Smooth muscle cell (in vitro differentiated cells): ENCODE results near the gene G0S2. TPM values are rescaled to one million over a fixed set of nuclear protein-coding genes. Genes with fewer than 3 reads are reported as not detected.

Experiments used
- DNase-seq: peaks from one replicate; lab custom pipeline; 2025; ENCODE audit not compliant: unreplicated experiment; lab: John Stamatoyannopoulos, UW
- H2AFZ ChIP-seq: fragments of 200-600 bp; sonication (generic); 2 replicates; pipeline ENCODE4 v1.6.0; 2016; ENCODE audit warnings: antibody characterized with exemption, low read depth, mild to moderate bottlenecking
- H3F3A ChIP-seq: fragments of 200-600 bp; sonication (generic); 2 replicates; pipeline ENCODE4 v1.6.0; 2017; ENCODE audit warnings: antibody characterized with exemption, low read depth
- H3K27ac ChIP-seq: fragments of 200-600 bp; sonication (generic); 2 replicates; pipeline ENCODE4 v1.5.1; 2016; ENCODE audit warnings: low read depth, mild to moderate bottlenecking
- H3K27me3 ChIP-seq: fragments of 200-600 bp; sonication (generic); 2 replicates; pipeline ENCODE4 v1.6.1; 2016; ENCODE audit warnings: low read depth, mild to moderate bottlenecking
- H3K36me3 ChIP-seq: fragments of 200-600 bp; sonication (generic); 2 replicates; pipeline ENCODE4 v1.5.1; 2016; ENCODE audit warnings: low read depth
- H3K4me1 ChIP-seq: fragments of 200-600 bp; sonication (generic); 2 replicates; pipeline ENCODE4 v1.5.1; 2016; ENCODE audit warnings: low read depth
- H3K4me2 ChIP-seq: fragments of 200-600 bp; sonication (generic); 2 replicates; pipeline ENCODE4 v1.6.0; 2016; ENCODE audit warnings: mild to moderate bottlenecking
- H3K4me3 ChIP-seq: fragments of 200-600 bp; sonication (generic); 2 replicates; pipeline ENCODE4 v1.5.1; 2016; ENCODE audit warnings: mild to moderate bottlenecking
- H3K79me2 ChIP-seq: fragments of 200-600 bp; sonication (generic); 2 replicates; pipeline ENCODE4 v1.6.0; 2016; ENCODE audit warnings: low read depth, mild to moderate bottlenecking
- H3K9ac ChIP-seq: fragments of 200-600 bp; sonication (generic); 2 replicates; pipeline ENCODE4 v1.6.0; 2016; ENCODE audit warnings: low read depth
- H3K9me3 ChIP-seq: fragments of 200-600 bp; sonication (generic); replicated peaks from 2 replicates; pipeline ENCODE4 v1.5.1; 2016; ENCODE audit warnings: low read depth
- H4K20me1 ChIP-seq: fragments of 200-600 bp; sonication (generic); 2 replicates; pipeline ENCODE4 v1.6.0; 2016; ENCODE audit warnings: low read depth
- WGBS: methylation state at CpG from one replicate; pipeline ENCODE4 v1.1.7; 2016; ENCODE audit warnings: low lambda C conversion rate; 5-methylcytosine and 5-hydroxymethylcytosine counted together
- polyA plus RNA-seq: library from polyadenylated mRNA; unstranded; fragments of >200 nt; fragmentation: Nextera tagmentation; extraction: Ambion mirVana; gene quantifications from 2 replicates; pipeline ENCODE4 v1.2.1, GENCODE V29; 2016
- total RNA-seq: library from RNA; depleted of rRNA; stranded (reverse); fragments of >200 nt; gene quantifications from 2 replicates; pipeline ENCODE4 v1.2.3, GENCODE V29; 2014
- TF ChIP-seq, protein P1 (sequence below): fragments of 200-600 bp; sonication (generic); IDR thresholded peaks from 2 replicates; pipeline ENCODE4 v1.5.1; 2017; ENCODE audit warnings: borderline replicate concordance, mild to moderate bottlenecking, antibody characterized with exemption; ENCODE audit not compliant: insufficient read depth, poor library complexity, severe bottlenecking

G0S2 gene
- total and polyA plus RNA-seq, 2 experiments from 2014 or later = 5.7 to 7.6 TPM

DNA sequence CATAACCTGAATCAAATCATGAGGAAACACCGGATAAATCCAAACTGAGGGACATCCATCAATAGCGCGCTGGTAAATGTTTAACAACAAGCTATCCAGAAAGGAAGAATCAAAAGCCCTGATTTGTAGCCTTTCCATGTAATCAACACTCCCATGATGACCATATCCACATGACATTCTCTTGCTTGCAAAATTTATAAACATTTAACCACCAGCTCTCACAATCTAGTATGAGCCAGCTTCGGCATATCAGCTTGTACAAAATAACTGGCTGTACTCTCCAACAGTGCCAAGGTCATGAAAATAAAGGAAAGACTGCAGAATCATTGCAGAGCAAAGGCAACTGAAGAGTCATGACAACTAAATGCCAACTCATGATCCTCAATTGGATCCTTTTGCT lies 45.1 kb downstream of the G0S2 start:
- Histone ChIP-seq H3K4me3 (no peak overlapping the region), H4K20me1 (no peaks in the 10 kb centered on the region), H3K9me3 (no peaks in the 10 kb centered on the region), H3K4me2 (no peak overlapping the region), H3K9ac (no peak overlapping the region), H3K27me3 (no peaks in the 10 kb centered on the region), H3K36me3 (no peaks in the 10 kb centered on the region), H3K79me2 (no peaks in the 10 kb centered on the region), H3K4me1 (peaks cover 5% of the 10 kb centered on the region), H2AFZ (no peak overlapping the region), H3K27ac (peak overlapping the region; percentile 33), H3F3A (peaks cover 5% of the 10 kb centered on the region)
- TF ChIP-seq, protein P1, sequence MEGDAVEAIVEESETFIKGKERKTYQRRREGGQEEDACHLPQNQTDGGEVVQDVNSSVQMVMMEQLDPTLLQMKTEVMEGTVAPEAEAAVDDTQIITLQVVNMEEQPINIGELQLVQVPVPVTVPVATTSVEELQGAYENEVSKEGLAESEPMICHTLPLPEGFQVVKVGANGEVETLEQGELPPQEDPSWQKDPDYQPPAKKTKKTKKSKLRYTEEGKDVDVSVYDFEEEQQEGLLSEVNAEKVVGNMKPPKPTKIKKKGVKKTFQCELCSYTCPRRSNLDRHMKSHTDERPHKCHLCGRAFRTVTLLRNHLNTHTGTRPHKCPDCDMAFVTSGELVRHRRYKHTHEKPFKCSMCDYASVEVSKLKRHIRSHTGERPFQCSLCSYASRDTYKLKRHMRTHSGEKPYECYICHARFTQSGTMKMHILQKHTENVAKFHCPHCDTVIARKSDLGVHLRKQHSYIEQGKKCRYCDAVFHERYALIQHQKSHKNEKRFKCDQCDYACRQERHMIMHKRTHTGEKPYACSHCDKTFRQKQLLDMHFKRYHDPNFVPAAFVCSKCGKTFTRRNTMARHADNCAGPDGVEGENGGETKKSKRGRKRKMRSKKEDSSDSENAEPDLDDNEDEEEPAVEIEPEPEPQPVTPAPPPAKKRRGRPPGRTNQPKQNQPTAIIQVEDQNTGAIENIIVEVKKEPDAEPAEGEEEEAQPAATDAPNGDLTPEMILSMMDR = no peak
- DNase-seq = no peak
- WGBS = 83% methylated on average over 4 of the region's 4 CpGs

DNA sequence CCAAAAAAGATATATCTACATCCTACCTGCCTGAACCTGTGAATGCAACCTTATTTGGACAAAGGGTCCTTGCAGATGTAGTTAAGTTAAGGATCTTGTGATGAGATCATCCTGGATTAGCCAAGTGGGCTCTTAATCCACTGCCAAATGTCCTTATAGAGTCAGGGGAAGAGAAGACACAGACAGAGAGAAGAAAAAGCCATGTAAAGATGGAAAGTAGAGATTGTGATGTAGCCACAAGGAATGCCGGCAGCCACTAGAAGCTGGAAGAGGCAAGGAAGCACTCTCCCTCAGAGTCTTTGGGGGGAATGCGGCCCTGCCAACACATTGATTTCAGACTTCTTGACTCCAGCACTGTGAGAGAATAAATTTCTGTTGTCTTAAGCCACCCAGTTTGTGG lies 45.6 kb downstream of the G0S2 start:
- TF ChIP-seq, protein P1 = no peak
- Histone ChIP-seq H3K4me3 (no peak overlapping the region), H3K4me1 (peaks cover 5% of the 10 kb centered on the region), H3K27ac (peak overlapping the region; percentile 33), H2AFZ (no peak overlapping the region), H3K4me2 (no peak overlapping the region), H3K36me3 (no peaks in the 10 kb centered on the region), H3K9ac (no peak overlapping the region), H4K20me1 (no peaks in the 10 kb centered on the region), H3F3A (peaks cover 5% of the 10 kb centered on the region), H3K79me2 (no peaks in the 10 kb centered on the region), H3K27me3 (no peaks in the 10 kb centered on the region), H3K9me3 (no peaks in the 10 kb centered on the region)
- no peak for DNase-seq
- WGBS = 17% methylated on average over 2 of the region's 2 CpGs

DNA sequence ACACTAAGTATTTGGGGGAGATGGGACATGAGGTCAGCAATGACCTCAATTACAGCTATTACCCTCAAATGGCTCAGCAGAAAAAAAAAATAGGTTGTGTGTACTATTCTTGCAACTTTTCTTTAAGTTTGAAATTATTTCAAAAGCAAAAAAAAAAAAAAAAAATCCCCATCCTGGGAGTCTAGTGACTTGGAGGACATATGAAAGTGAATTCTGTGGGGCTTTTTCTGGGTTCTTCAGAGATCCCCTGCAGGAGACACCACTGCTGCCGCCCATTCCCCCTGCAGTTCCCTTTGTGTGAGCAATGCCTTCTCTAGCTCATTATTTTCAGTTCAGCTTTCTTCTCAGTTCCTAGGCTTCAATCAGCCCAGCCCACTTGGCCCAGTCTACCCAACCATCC lies 46.1 kb downstream of the G0S2 start:
- peak overlapping the region; percentile 33 for H3K27ac ChIP-seq
- no peak overlapping the region for H2AFZ ChIP-seq
- H3K27me3 ChIP-seq = no peaks in the 10 kb centered on the region
- H4K20me1 ChIP-seq = no peaks in the 10 kb centered on the region
- no peaks in the 10 kb centered on the region for H3K9me3 ChIP-seq
- H3K79me2 ChIP-seq = no peaks in the 10 kb centered on the region
- H3K4me2 ChIP-seq = no peak overlapping the region
- no peak overlapping the region for H3K4me3 ChIP-seq
- no peaks in the 10 kb centered on the region for H3K36me3 ChIP-seq
- H3F3A ChIP-seq = peaks cover 5% of the 10 kb centered on the region
- H3K4me1 ChIP-seq = peaks cover 5% of the 10 kb centered on the region
- WGBS = 100% methylated on average over 1 of the region's 1 CpG
- no peak overlapping the region for H3K9ac ChIP-seq
- no peak for DNase-seq
- TF ChIP-seq, protein P1 = no peak

DNA sequence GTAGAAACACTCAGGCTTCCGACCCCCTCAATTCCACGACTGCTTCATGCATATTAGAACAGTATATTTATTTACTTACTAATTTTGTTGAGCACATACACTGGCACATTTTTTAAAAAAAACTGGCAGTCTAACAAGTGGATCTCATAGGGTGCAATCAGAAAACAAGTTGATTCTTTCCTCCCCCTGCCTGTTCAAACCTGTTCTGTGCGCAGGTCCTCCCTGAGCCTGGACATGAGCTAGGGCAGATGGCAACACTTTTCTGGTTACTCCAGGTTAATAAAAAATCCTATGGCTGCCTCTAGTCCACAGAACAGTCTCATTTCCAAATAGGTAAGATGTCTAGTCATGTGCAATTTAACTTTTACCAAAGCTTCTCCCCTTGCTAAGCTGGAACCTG lies 48.1 kb downstream of the G0S2 start:
- no peaks in the 10 kb centered on the region for H3K27me3 ChIP-seq
- H3F3A ChIP-seq = peaks cover 5% of the 10 kb centered on the region
- no peak overlapping the region for H3K27ac ChIP-seq
- TF ChIP-seq, protein P1 = no peak
- H3K4me3 ChIP-seq = no peak overlapping the region
- H2AFZ ChIP-seq = no peak overlapping the region
- no peaks in the 10 kb centered on the region for H3K79me2 ChIP-seq
- H3K9ac ChIP-seq = no peak overlapping the region
- DNase-seq = no peak
- H4K20me1 ChIP-seq = no peaks in the 10 kb centered on the region
- H3K4me2 ChIP-seq = no peak overlapping the region
- H3K9me3 ChIP-seq = no peaks in the 10 kb centered on the region
- H3K36me3 ChIP-seq = no peaks in the 10 kb centered on the region
- WGBS = 98% methylated on average over 3 of the region's 3 CpGs
- peaks cover 5% of the 10 kb centered on the region for H3K4me1 ChIP-seq
